NCI-H1092 (cell line): ENCODE measurements around the gene AIP.

Source experiments
- DNase-seq: peaks from one replicate; lab custom pipeline; 2025; lab: John Stamatoyannopoulos, UW

The AIP gene

GRCh38 chr11:67482827-67483798 is at the start of gene AIP:
Gene AIP (plus strand): TSS chr11:67483026. CDS start chr11:67483159, 133 bp downstream.
- peak; percentile 99 for DNase-seq

GRCh38 chr11:67433536-67434394 is 49.1 kb upstream of the AIP start:
- DNase-seq = no peak

GRCh38 chr11:67434395-67434881 is 48.4 kb upstream of the AIP start:
- no peak for DNase-seq

GRCh38 chr11:67435031-67435726 is 47.6 kb upstream of the AIP start:
- no peak for DNase-seq

GRCh38 chr11:67435727-67436458 is 46.9 kb upstream of the AIP start:
- no peak for DNase-seq

- no peak for DNase-seq
These were observed 46.3 kb upstream of the AIP start for GRCh38 chr11:67436459-67437081.

GRCh38 chr11:67437082-67437808 is 45.6 kb upstream of the AIP start, which contains the start of gene PTPRCAP:
Gene PTPRCAP (minus strand): TSS chr11:67437682. CDS start chr11:67437619, 63 bp downstream.
- no peak for DNase-seq

- DNase-seq = no peak
These were observed 45.0 kb upstream of the AIP start for GRCh38 chr11:67437809-67438157.

- no peak for DNase-seq
These were observed 44.5 kb upstream of the AIP start for GRCh38 chr11:67438158-67438902.

GRCh38 chr11:67439321-67440228 is 43.3 kb upstream of the AIP start:
- DNase-seq = no peak

- no peak for DNase-seq
These were observed 42.4 kb upstream of the AIP start for GRCh38 chr11:67440229-67441097.

- no peak for DNase-seq
These were observed 41.7 kb upstream of the AIP start for GRCh38 chr11:67441098-67441563.

- no peak for DNase-seq
These were observed 41.0 kb upstream of the AIP start for GRCh38 chr11:67441731-67442351.

- no peak for DNase-seq
These were observed 40.1 kb upstream of the AIP start for GRCh38 chr11:67442504-67443404.

GRCh38 chr11:67445515-67445914 is 37.3 kb upstream of the AIP start:
- DNase-seq = no peak

GRCh38 chr11:67448220-67448609 is 34.6 kb upstream of the AIP start:
- no peak for DNase-seq
